ENCODE results near the gene FBXO42.

DNA sequence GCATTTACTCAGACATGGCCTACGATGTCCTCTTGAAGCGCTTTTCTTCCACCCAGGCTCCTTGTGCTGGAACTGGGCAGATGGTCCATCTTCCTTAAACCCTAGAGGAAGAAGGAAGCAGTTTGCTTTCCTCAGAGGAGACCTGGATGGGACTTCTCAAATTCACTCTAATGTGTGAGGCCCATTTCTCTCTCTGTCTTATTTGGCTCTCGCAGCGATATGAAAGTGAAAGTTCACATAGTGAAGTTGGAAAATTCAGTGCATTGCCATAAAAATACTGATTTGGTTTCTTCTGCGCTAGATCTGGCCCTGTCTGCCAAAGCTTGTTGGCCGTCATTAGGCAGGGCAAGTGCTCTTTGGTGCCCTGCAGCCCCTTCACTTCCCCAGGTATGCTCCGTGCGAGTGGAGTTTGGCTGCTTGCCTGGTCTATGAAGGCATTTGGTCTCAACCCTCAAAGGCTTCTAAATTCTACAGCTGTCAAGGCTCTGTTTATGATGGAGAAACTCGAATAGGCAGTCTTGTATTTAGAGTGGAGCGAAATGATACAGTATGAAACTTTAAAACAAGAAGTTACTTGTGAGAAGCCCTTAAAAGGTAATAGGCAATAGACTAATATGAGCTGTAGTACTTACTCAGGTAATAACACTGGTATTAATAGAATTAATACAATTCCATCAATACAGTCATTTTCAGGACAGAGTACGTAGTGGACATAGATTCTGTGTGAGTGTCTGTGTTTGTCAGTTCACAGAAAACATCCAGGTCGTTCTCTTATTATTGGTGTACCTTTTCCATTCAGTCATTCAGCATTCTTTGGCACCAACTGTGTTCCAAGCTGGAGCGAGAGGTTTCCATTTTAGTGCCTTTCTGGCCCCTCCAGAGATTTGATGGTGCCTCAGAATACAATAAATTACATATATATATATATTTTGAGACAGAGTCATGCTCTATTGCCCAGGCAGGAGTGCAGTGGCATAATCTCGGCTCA, 35.2 kb upstream of the FBXO42 start:
- TF ChIP-seq, protein P1, sequence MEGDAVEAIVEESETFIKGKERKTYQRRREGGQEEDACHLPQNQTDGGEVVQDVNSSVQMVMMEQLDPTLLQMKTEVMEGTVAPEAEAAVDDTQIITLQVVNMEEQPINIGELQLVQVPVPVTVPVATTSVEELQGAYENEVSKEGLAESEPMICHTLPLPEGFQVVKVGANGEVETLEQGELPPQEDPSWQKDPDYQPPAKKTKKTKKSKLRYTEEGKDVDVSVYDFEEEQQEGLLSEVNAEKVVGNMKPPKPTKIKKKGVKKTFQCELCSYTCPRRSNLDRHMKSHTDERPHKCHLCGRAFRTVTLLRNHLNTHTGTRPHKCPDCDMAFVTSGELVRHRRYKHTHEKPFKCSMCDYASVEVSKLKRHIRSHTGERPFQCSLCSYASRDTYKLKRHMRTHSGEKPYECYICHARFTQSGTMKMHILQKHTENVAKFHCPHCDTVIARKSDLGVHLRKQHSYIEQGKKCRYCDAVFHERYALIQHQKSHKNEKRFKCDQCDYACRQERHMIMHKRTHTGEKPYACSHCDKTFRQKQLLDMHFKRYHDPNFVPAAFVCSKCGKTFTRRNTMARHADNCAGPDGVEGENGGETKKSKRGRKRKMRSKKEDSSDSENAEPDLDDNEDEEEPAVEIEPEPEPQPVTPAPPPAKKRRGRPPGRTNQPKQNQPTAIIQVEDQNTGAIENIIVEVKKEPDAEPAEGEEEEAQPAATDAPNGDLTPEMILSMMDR (IDR thresholded peaks at IDR 0.05): no peak
- TF ChIP-seq POLR2AphosphoS5 (IDR thresholded peaks at IDR 0.05): no peak

Data from esophagus muscularis mucosa (tissue), 3 donors.